Tibial nerve (tissue), 3 donors: ENCODE data around the gene UNC119.

Experiments used
- CTCF ChIP-seq, 5 experiments: fragments of 200-600 bp in 3 of 5; fragments of 450-650 bp in 2 of 5; sonication (generic) in 3 of 5; IDR thresholded peaks; one replicate each; pipeline ENCODE4 v1.5.1; 2016 to 2019; ENCODE audit warnings: antibody characterized with exemption in 5 of 5, mild to moderate bottlenecking in 3 of 5, moderate library complexity in 2 of 5
- POLR2A ChIP-seq, 2 donors: fragments of 450-650 bp; IDR thresholded peaks; one replicate each; pipeline ENCODE4 v1.6.1; 2017; ENCODE audit warnings: antibody characterized with exemption in 2 of 2, mild to moderate bottlenecking in 2 of 2, moderate library complexity in 2 of 2

GRCh38 chr17:28598389-28598788 is 46.0 kb upstream of the UNC119 start:
- TF ChIP-seq POLR2A (IDR thresholded peaks at IDR 0.05) (no peak), CTCF (IDR thresholded peaks at IDR 0.05) (no peak)
